Loucy (cell line): ENCODE data around the gene IRAK1BP1.

Experiments
- CTCF ChIP-seq: fragments of 200-600 bp; sonication (generic); conservative IDR thresholded peaks from 2 replicates; pipeline ENCODE4 v1.5.1; 2014; ENCODE audit warnings: mild to moderate bottlenecking, antibody characterized with exemption, low read length
- EZH2phosphoT487 ChIP-seq: fragments of 200-600 bp; IDR thresholded peaks from 2 replicates; pipeline ENCODE4 v1.6.1; 2018; ENCODE audit warnings: antibody characterized with exemption, mild to moderate bottlenecking, moderate library complexity, borderline replicate concordance

- TF ChIP-seq CTCF (no peak), EZH2phosphoT487 (no peak)
These were observed 765 bp downstream of the IRAK1BP1 start for GRCh38 chr6:78868116-78868515.
